Common myeloid progenitor, CD34-positive (primary cell): ENCODE measurements around the gene TGIF1.
A peak's percentile ranks its signal among the peaks of the same experiment; 100 is the strongest.
"Not testable (repeated sequence)": the region's sequence is repeated elsewhere in the genome, so short reads cannot be mapped to it uniquely, and the experiment has no call there.

Experiments
- CTCF ChIA-PET: fragments of 350-600 bp; sonication (Branson Sonifier 250); formaldehyde crosslinking; loops from one replicate; lab custom pipeline; 2021; ENCODE audit warnings: antibody characterized with exemption; lab: Charles Lee
- POLR2A ChIA-PET: fragments of 350-600 bp; sonication (Branson Sonifier 250); formaldehyde crosslinking; loops from one replicate; lab custom pipeline; 2021; ENCODE audit warnings: antibody characterized with exemption; lab: Charles Lee
- DNase-seq, 3 donors: peaks; one replicate each; pipeline versions ENCODE4 v3.0.0 to v3.0.0-alpha.2; 2013
- H3K27ac ChIP-seq, 2 experiments: 1 replicate in 1 of 2; 2 replicates in 1 of 2; pipeline ENCODE4 v1.7.0; 2013; ENCODE audit warnings: inconsistent platforms in 2 of 2, low read length in 2 of 2, mild to moderate bottlenecking in 2 of 2, low read depth in 1 of 2, moderate library complexity in 1 of 2; ENCODE audit not compliant: severe bottlenecking in 2 of 2, insufficient read depth in 1 of 2, poor library complexity in 1 of 2
- H3K27me3 ChIP-seq, 5 experiments: replicated peaks in 2 of 5; 1 replicate in 3 of 5; 2 replicates in 2 of 5; pipeline versions ENCODE4 v1.6.1 to v1.7.0; 2013; ENCODE audit warnings: low read length in 4 of 5, mild to moderate bottlenecking in 2 of 5, moderate library complexity in 2 of 5, inconsistent platforms in 1 of 5; ENCODE audit not compliant: insufficient read depth in 5 of 5, control insufficient read depth in 4 of 5
- H3K36me3 ChIP-seq, 4 experiments: 1 replicate in 2 of 4; 2 replicates in 2 of 4; pipeline versions ENCODE4 v1.6.1 to v1.7.0; 2013; ENCODE audit warnings: low read length in 3 of 4, control low read depth in 1 of 4, mild to moderate bottlenecking in 1 of 4; ENCODE audit not compliant: control insufficient read depth in 4 of 4, insufficient read depth in 4 of 4
- H3K4me1 ChIP-seq, 4 experiments: 1 replicate in 3 of 4; 2 replicates in 1 of 4; pipeline versions ENCODE4 v1.6.1 to v1.7.1; 2013; ENCODE audit warnings: low read length in 3 of 4, mild to moderate bottlenecking in 3 of 4, control low read depth in 1 of 4, inconsistent platforms in 1 of 4, moderate library complexity in 1 of 4; ENCODE audit not compliant: control insufficient read depth in 4 of 4, insufficient read depth in 4 of 4; ENCODE audit errors: control extremely low read depth in 1 of 4
- H3K4me3 ChIP-seq, 7 experiments: 1 replicate in 4 of 7; 2 replicates in 3 of 7; pipeline versions ENCODE4 v1.5.1 to v1.7.0; 2013; ENCODE audit warnings: mild to moderate bottlenecking in 7 of 7, low read length in 6 of 7, moderate library complexity in 6 of 7, inconsistent platforms in 2 of 7, low read depth in 2 of 7, control low read depth in 1 of 7; ENCODE audit not compliant: insufficient read depth in 4 of 7, control insufficient read depth in 1 of 7; ENCODE audit errors: extremely low read depth in 1 of 7
- H3K9me3 ChIP-seq, 5 experiments: 1 replicate in 4 of 5; 2 replicates in 1 of 5; pipeline versions ENCODE4 v1.6.1 to v1.7.1; 2013; ENCODE audit warnings: low read length in 4 of 5, mild to moderate bottlenecking in 2 of 5, inconsistent platforms in 1 of 5, low read depth in 1 of 5, moderate library complexity in 1 of 5; ENCODE audit not compliant: control insufficient read depth in 4 of 5, insufficient read depth in 2 of 5; ENCODE audit errors: control extremely low read depth in 1 of 5
- WGBS: methylation state at CpG from one replicate; pipeline ENCODE4 v1.1.5; 2013; ENCODE audit not compliant: insufficient coverage; 5-methylcytosine and 5-hydroxymethylcytosine counted together

TGIF1 gene

DNA sequence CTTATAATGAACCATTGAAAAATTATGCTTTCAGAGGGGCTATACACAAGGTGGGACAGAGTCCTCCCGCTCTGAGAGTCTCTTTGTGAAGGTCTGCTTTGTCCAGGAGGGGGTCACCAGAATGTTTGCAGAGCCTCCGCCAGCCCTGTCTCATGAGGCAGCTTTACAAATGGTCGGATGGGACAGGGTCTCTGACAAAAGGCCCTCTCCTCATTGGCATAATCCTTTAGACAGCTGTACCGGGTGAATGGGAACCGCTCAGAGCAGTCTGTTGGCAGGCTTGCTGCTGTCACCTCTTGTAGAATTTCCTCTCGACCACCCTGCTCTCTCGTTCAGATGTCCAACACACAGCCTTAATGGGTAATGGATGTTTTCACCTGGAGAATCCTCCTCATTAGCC, 40.2 kb upstream of the TGIF1 start:
- no peak for DNase-seq
- Histone ChIP-seq H3K27ac (no peak overlapping the region), H3K4me3 (no peak overlapping the region), H3K36me3 (no peaks in the 10 kb centered on the region), H3K27me3 (peaks cover 0 to 2% (median 0%) of the 10 kb centered on the region in 5 experiments), H3K9me3 (peaks cover 0 to 3% (median 0%) of the 10 kb centered on the region in 5 experiments), H3K4me1 (peaks cover 0 to 5% (median 1%) of the 10 kb centered on the region in 4 experiments)
- POLR2A ChIA-PET, result no interaction called here
- CTCF ChIA-PET, result interaction anchor here (1.1 to 1.8 kb wide), 2 partner anchors 13 to 15 kb away, joined by 4 read pairs; no protein-coding TSS in a partner anchor
- WGBS, result 95% methylated on average over 7 of the region's 7 CpGs

DNA sequence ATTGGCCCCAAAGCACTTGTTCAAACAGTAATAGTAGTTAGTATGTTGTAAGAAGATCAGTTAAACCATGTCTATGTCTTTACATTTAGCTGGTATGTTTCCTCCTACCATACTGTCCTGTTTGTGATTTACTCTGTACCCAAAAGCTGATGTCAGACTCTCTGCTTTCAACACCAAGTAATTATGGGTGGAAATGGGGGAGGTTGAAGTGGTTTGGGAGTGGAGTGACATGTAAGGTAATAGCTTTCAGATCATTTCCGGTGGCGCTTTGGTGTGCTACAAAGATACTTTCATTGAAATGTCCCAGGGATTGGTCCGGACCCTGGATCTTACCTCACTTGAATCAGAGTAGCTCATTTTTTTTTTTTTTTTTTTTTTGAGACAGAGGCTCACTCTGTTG, 39.7 kb upstream of the TGIF1 start:
- 100% methylated on average over 1 of the region's 3 CpGs for WGBS
- Histone ChIP-seq H3K36me3 (no peaks in the 10 kb centered on the region), H3K27me3 (peaks cover 0 to 2% (median 0%) of the 10 kb centered on the region in 5 experiments), H3K4me1 (peaks cover 0 to 5% (median 1%) of the 10 kb centered on the region in 4 experiments), H3K9me3 (peaks cover 0 to 1% (median 0%) of the 10 kb centered on the region in 5 experiments), H3K4me3 (no peak overlapping the region), H3K27ac (no peak overlapping the region)
- DNase-seq, result no peak
- ChIA-PET POLR2A (interaction anchor here (0.6 kb wide), 1 partner anchor 16 kb away, joined by 4 read pairs; no protein-coding TSS in a partner anchor), CTCF (interaction anchor here (1.8 kb wide), 1 partner anchor 16 kb away, joined by 4 read pairs; no protein-coding TSS in a partner anchor)

DNA sequence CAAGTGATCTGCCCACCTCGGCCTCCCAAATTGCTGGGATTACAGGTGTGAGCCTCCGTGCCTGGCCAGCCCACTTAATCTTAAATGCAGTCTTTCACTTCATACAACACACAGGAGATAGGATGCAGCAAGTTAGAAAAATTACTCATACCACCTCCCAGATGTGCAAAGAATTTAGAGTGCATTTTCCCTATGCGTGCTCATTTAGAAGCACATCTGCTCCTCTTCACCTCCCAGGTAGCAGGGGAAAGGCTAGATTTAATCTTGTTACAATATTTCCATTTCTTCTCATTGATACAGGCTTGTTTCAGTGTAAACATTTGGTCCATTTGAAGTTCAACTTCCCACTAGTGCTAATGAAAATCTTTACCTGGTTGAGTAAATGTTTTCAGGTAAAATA, 39.1 kb upstream of the TGIF1 start:
- H3K27ac ChIP-seq, H3K4me1 ChIP-seq, CTCF ChIA-PET, H3K27me3 ChIP-seq, H3K4me3 ChIP-seq, H3K9me3 ChIP-seq, H3K36me3 ChIP-seq, DNase-seq: not testable (repeated sequence)
- POLR2A ChIA-PET, result interaction anchor here (0.6 kb wide), 1 partner anchor 16 kb away, joined by 4 read pairs; no protein-coding TSS in a partner anchor
- WGBS, result no CpG with 5 or more reads among the region's 3 CpGs

DNA sequence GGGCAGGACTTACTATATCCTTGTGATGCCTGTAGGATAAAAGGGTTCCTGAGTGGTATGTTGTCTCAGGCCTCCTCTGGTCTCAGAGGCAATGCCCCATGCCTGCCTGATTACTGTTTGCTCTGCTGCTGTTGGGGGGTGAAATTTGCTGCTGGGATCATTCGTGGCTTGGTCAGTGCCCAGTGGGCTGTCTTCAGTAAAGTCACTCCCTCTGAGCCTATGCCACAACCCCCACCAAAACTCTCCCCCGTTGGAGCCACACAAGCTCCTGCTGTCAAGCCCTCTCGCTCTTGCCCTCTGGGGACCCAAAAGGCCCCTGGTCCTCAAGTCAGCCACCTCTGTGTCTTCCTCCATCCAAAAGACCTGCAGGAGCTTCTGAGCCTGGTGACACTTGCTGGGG, 38.6 kb upstream of the TGIF1 start:
- Histone ChIP-seq H3K36me3 (no peaks in the 10 kb centered on the region), H3K4me3 (no peak overlapping the region), H3K27me3 (peaks cover 0 to 2% (median 0%) of the 10 kb centered on the region in 5 experiments), H3K4me1 (peaks cover 0 to 3% (median 0%) of the 10 kb centered on the region in 4 experiments), H3K27ac (no peak overlapping the region), H3K9me3 (peaks cover 0 to 1% (median 0%) of the 10 kb centered on the region in 5 experiments)
- CTCF ChIA-PET, result no interaction called here
- POLR2A ChIA-PET, result no interaction called here
- WGBS, result 93% methylated on average over 3 of the region's 3 CpGs
- DNase-seq, result no peak

DNA sequence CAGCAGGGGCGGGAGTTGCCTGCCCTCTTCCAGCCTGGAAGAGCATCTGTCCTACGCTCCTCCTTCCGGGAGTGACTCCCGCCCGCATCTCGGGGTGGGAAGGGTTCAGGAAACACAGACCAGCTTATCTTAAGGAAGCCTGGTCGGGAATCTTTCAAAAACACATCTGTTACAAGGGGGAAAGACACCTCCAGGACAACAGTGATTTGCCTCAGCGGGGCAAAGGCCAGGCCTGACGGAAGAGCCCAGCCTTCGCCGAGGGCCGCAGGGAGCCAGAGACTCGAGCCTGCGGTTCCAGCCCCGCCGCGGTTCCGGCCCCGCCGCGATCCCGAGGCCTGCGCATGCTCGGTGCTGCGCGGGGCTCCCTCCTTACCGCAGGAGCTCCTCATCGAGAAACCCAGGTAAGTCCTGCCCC, 38.1 kb upstream of the TGIF1 start:
- DNase-seq, result peak in 1 of 3 donors; percentile 16
- WGBS, result 12% methylated on average over 21 of the region's 28 CpGs
- Histone ChIP-seq H3K4me1 (peaks cover 0 to 3% (median 0%) of the 10 kb centered on the region in 4 experiments), H3K27me3 (peaks cover 0 to 2% (median 0%) of the 10 kb centered on the region in 5 experiments), H3K27ac (no peak overlapping the region), H3K4me3 (peak overlapping the region in 2 of 7 experiments; percentile 14 to 49), H3K9me3 (peaks cover 0 to 1% (median 0%) of the 10 kb centered on the region in 5 experiments), H3K36me3 (no peaks in the 10 kb centered on the region)
- ChIA-PET CTCF (no interaction called here), POLR2A (no interaction called here)

DNA sequence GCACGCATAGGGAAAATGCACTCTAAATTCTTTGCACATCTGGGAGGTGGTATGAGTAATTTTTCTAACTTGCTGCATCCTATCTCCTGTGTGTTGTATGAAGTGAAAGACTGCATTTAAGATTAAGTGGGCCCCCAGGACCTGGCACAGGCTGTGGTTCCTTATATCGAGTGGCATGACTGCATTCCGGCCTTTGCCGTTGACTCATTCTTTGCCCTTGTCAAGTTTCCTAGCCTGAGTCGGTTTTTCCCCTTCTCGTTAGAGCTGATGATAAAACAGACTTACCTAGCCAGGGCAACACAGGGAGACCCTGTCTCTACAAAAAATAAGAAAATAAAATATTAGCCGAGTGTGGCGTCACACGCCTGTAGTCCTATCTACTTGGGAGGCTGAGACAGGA, 37.4 kb upstream of the TGIF1 start:
- H3K27ac ChIP-seq, POLR2A ChIA-PET, DNase-seq, H3K4me3 ChIP-seq, H3K9me3 ChIP-seq, H3K4me1 ChIP-seq, H3K36me3 ChIP-seq, H3K27me3 ChIP-seq, CTCF ChIA-PET: not testable (repeated sequence)
- WGBS, result 100% methylated on average over 3 of the region's 9 CpGs

DNA sequence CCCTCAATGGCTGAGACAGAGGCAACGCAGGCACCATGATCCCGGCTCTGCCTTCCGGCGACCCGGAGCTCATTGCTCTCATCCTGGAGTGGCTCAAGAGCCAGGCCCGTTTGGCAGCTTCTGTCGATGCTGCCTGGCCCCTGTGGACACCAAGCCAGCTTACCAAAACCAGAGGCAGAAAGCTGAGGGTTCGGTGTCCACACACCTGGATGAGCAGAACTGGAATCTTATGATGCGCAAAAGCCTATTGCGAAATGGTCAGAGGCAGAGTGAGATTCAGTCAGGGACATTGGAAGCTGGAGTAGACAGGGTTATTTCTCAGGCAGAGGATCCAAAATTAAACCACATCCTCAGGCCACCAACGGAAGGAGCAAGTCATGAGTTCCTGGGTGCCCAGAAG, 34.9 kb upstream of the TGIF1 start:
- peaks cover 0 to 2% (median 0%) of the 10 kb centered on the region in 5 experiments for H3K27me3 ChIP-seq

More for the DNA sequence above, 34.9 kb upstream of the TGIF1 start:
- Histone ChIP-seq H3K4me1 (peaks cover 0 to 3% (median 0%) of the 10 kb centered on the region in 4 experiments), H3K4me3 (no peak overlapping the region), H3K9me3 (peaks cover 0 to under 1% (median 0%) of the 10 kb centered on the region in 5 experiments), H3K27ac (no peak overlapping the region), H3K36me3 (no peaks in the 10 kb centered on the region)
- ChIA-PET CTCF (no interaction called here), POLR2A (no interaction called here)
- WGBS, result 96% methylated on average over 11 of the region's 11 CpGs
- no peak for DNase-seq
